ENCODE data around the gene MYH9.

- TF ChIP-seq RFX5 (IDR thresholded peaks at IDR 0.05; ENCODE audit: low read length) (no peak), CTCF (IDR thresholded peaks at IDR 0.05) (no peak), POLR2AphosphoS5 (IDR thresholded peaks at IDR 0.05; ENCODE audit: low read depth, low read length) (no peak), RXRA (IDR thresholded peaks at IDR 0.05; ENCODE audit: borderline replicate concordance, low read depth) (no peak), ZBTB33 (IDR thresholded peaks at IDR 0.05; ENCODE audit: borderline replicate concordance, low read depth) (no peak)
Observed at GRCh38 chr22:36257308-36257707, 130.5 kb downstream of the MYH9 start.

Data from SK-N-SH (cell line).